OCI-LY7 (cell line): Measurements from ENCODE around the gene PROKR1. TPM values are rescaled to one million over a fixed set of nuclear protein-coding genes. Genes with fewer than 3 reads are reported as not detected.
"Not testable (repeated sequence)": the region's sequence is repeated elsewhere in the genome, so short reads cannot be mapped to it uniquely, and the experiment has no call there.

ENCODE experiments used
- BruUV-seq: library from RNA; stranded (reverse); fragments of 400-500 nt; replicated peaks from 2 replicates; lab custom pipeline; 2021; lab: Mats Ljungman, UMichigan
- CTCF ChIA-PET: fragments of 300-600 bp; sonication (Branson Sonifier 250); formaldehyde crosslinking; loops from one replicate; lab custom pipeline; 2022; ENCODE audit warnings: antibody characterized with exemption; ENCODE audit not compliant: unreplicated experiment; lab: Charles Lee
- POLR2A ChIA-PET: fragments of 300-600 bp; sonication (Branson Sonifier 250); formaldehyde crosslinking; loops from one replicate; lab custom pipeline; 2022; ENCODE audit warnings: antibody characterized with exemption; lab: Charles Lee
- DNase-seq: peaks from one replicate; pipeline ENCODE4 v3.0.0-alpha.2; 2015; ENCODE audit warnings: low spot score
- H2AFZ ChIP-seq: fragments of 200-600 bp; sonication (generic), shearing (Covaris generic); 2 replicates; pipeline ENCODE4 v1.6.1; 2014; ENCODE audit warnings: mild to moderate bottlenecking, antibody characterized with exemption, low read length, moderate library complexity
- H3K27ac ChIP-seq: fragments of 200-600 bp; sonication (generic); 2 replicates; pipeline ENCODE4 v1.5.1; 2014; ENCODE audit warnings: mixed run types, low read depth, mild to moderate bottlenecking, moderate library complexity, low read length, inconsistent platforms; ENCODE audit not compliant: poor library complexity, severe bottlenecking
- H3K36me3 ChIP-seq: fragments of 200-600 bp; sonication (generic); 2 replicates; pipeline ENCODE4 v1.6.1; 2014; ENCODE audit warnings: mild to moderate bottlenecking, antibody characterized with exemption, low read length, moderate library complexity, mixed read lengths; ENCODE audit not compliant: insufficient read depth
- H3K4me1 ChIP-seq: fragments of 200-600 bp; sonication (generic); 2 replicates; pipeline ENCODE4 v1.5.1; 2014; ENCODE audit warnings: mild to moderate bottlenecking, low read length; ENCODE audit not compliant: insufficient read depth, poor library complexity, severe bottlenecking
- H3K4me2 ChIP-seq: fragments of 200-600 bp; sonication (generic); 2 replicates; pipeline ENCODE4 v1.6.1; 2014; ENCODE audit warnings: mild to moderate bottlenecking, low read length
- H3K4me3 ChIP-seq: fragments of 200-600 bp; sonication (generic); 2 replicates; pipeline ENCODE4 v1.5.1; 2014; ENCODE audit warnings: mild to moderate bottlenecking, low read depth, low read length; ENCODE audit not compliant: poor library complexity, severe bottlenecking
- H3K79me2 ChIP-seq: fragments of 200-600 bp; sonication (generic); 2 replicates; pipeline ENCODE4 v1.6.1; 2016; ENCODE audit warnings: low read depth, mild to moderate bottlenecking, low read length, moderate library complexity, mixed read lengths; ENCODE audit not compliant: insufficient read depth
- H3K9me2 ChIP-seq: fragments of 200-600 bp; sonication (generic); 2 replicates; pipeline ENCODE4 v1.6.1; 2016; ENCODE audit warnings: mild to moderate bottlenecking, low read length, mixed read lengths; ENCODE audit not compliant: insufficient read depth
- H3K9me3 ChIP-seq: fragments of 200-600 bp; sonication (generic); 2 replicates; pipeline ENCODE4 v1.6.1; 2014; ENCODE audit warnings: mild to moderate bottlenecking, mixed run types, low read length, mixed read lengths
- H4K20me1 ChIP-seq: fragments of 200-600 bp; sonication (generic); 2 replicates; pipeline ENCODE4 v1.6.1; 2014; ENCODE audit warnings: mild to moderate bottlenecking, antibody characterized with exemption, low read length, moderate library complexity, mixed read lengths; ENCODE audit not compliant: insufficient read depth
- CTCF ChIP-seq: fragments of 200-600 bp; sonication (generic); conservative IDR thresholded peaks from 2 replicates; pipeline ENCODE4 v1.5.1; 2014; ENCODE audit warnings: mild to moderate bottlenecking, antibody characterized with exemption, low read length, moderate library complexity, mixed read lengths
- EZH2phosphoT487 ChIP-seq: fragments of 200-600 bp; sonication (generic); IDR thresholded peaks from 2 replicates; pipeline ENCODE4 v1.6.1; 2018; ENCODE audit warnings: low read depth, borderline replicate concordance, mild to moderate bottlenecking, mixed run types, antibody characterized with exemption, low read length, moderate library complexity, mixed read lengths
- intact Hi-C: fragments of 100-400 bp; cut with micrococcal nuclease; formaldehyde crosslinking; loops from one replicate; pipeline ENCODE4 v1.10.0; 2022; ENCODE audit not compliant: unreplicated experiment
- total RNA-seq, 2 experiments: library from RNA; depleted of rRNA in 1 of 2; stranded (reverse); fragments of >200 nt in 1 of 2; shearing (Covaris generic) in 1 of 2; gene quantifications; 2 replicates each; pipeline ENCODE4 v1.2.3, GENCODE V29; 2014 to 2022

PROKR1 gene
- total RNA-seq, 2 experiments from 2014 or later: 0.28 TPM; not detected in 1

DNA sequence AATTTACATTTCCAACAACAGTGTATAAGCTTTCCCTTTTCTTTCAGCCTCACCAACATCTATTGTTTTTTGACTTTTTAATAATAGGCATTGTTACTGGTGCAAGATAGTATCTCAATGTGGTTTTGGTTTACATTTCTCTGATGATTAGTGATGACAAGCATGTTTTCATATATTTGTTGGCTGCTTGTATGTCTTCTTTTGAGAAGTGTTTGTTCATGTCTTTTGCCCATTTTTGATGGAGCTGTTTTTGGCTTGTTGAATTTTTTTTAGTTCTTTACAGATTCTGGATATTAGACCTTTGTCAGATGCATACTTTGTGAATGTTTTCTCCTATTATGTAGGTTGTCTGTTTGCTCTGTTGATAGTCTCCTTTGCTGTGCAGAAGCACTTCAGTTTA, 32.1 kb downstream of the PROKR1 start:
- intact Hi-C loops: no loop called here
- TF ChIP-seq CTCF: no peak
- TF ChIP-seq EZH2phosphoT487: no peak
- no TSS peak for BruUV-seq
- H3K4me3 ChIP-seq: no peak overlapping the region
- ChIA-PET POLR2A (interaction anchor here (0.6 kb wide), 1 partner anchor 34 kb away, joined by 3 read pairs; no protein-coding TSS in a partner anchor), CTCF (no interaction called here)
- H3K9me2 ChIP-seq: no peaks in the 10 kb centered on the region
- H3K27ac ChIP-seq: no peak overlapping the region
- no peaks in the 10 kb centered on the region for H3K4me1 ChIP-seq
- H3K4me2 ChIP-seq: no peak overlapping the region
- peaks cover 5% of the 10 kb centered on the region; the same call in 1 of the 2 replicates for H3K9me3 ChIP-seq
- no peaks in the 10 kb centered on the region for H4K20me1 ChIP-seq
- H3K36me3 ChIP-seq: no peaks in the 10 kb centered on the region
- no peak overlapping the region for H2AFZ ChIP-seq
- no peak for DNase-seq
- H3K79me2 ChIP-seq: no peaks in the 10 kb centered on the region

DNA sequence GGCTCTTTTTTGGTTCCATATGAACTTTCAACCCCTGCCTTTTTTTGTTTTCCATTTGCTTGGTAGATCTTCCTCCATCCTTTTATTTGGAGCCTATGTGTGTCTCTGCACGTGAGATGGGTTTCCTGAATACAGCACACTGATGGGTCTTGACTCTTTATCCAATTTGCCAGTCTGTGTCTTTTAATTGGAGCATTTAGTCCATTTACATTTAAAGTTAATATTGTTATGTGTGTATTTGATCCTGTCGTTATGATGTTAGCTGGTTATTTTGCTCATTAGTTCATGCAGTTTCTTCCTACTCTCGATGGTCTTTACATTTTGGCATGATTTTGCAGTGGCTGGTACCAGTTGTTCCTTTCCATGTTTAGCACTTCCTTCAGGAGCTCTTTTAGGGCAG, 34.5 kb downstream of the PROKR1 start:
- H3K27ac ChIP-seq, H4K20me1 ChIP-seq, CTCF ChIA-PET, DNase-seq, H3K4me3 ChIP-seq, H2AFZ ChIP-seq, BruUV-seq, H3K36me3 ChIP-seq, intact Hi-C loops, H3K4me2 ChIP-seq, H3K79me2 ChIP-seq, POLR2A ChIA-PET, H3K4me1 ChIP-seq, H3K9me2 ChIP-seq: not testable (repeated sequence)
- peaks cover 18% of the 10 kb centered on the region; the same call in 1 of the 2 replicates for H3K9me3 ChIP-seq

- H3K4me1 ChIP-seq, H3K4me3 ChIP-seq, intact Hi-C loops, H3K79me2 ChIP-seq, CTCF ChIA-PET, H3K9me2 ChIP-seq, POLR2A ChIA-PET, H3K4me2 ChIP-seq, H2AFZ ChIP-seq, BruUV-seq, H4K20me1 ChIP-seq, H3K36me3 ChIP-seq, H3K27ac ChIP-seq, DNase-seq: not testable (repeated sequence)
- peaks cover 18% of the 10 kb centered on the region; the same call in 1 of the 2 replicates for H3K9me3 ChIP-seq
Measured at GRCh38 chr2:68679166-68679916, 36.0 kb downstream of the PROKR1 start.

GRCh38 chr2:68679917-68680267, 36.5 kb downstream of the PROKR1 start:
- BruUV-seq, H3K4me3 ChIP-seq, H3K79me2 ChIP-seq, H3K4me2 ChIP-seq, H3K36me3 ChIP-seq, H2AFZ ChIP-seq, H4K20me1 ChIP-seq, CTCF ChIA-PET, DNase-seq, H3K9me2 ChIP-seq, H3K27ac ChIP-seq, intact Hi-C loops, POLR2A ChIA-PET: not testable (repeated sequence)
- Histone ChIP-seq H3K4me1 (peaks cover 13% of the 10 kb centered on the region), H3K9me3 (peaks cover 18% of the 10 kb centered on the region; the same call in 1 of the 2 replicates)
